Measurements from ENCODE around the gene PECR.

PECR gene

DNA sequence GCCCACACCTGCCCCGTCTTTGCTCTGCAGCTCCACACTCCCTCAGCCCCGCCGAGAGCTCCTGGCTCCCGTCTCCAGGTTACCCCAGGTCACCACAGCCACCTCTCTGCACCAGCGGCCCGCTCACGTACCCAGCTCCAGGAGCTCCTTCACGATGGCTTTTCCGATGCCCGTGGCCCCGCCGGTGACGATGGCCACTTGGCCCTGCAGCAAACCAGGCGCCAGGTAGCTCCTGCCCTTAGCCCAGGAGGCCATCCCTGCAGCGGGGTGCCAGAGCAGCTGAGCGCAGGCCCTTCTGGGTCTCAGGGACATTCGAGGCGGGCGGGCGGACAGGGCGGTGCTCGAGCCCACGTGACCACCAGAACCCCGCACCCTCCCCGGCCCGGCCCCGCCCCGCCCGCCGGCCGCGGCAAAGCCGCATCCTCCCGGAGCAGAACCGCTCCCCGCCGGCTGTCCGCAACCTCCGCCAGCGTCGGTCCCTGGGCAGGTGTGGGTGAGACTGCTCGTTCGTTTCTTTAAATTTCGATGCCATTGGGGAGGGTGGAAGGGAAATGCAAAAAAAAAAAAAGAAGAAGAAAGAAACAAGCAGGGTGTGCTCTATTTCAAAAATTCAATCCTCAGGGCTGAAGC lies at the start of gene PECR, which contains the start of gene TMEM169:
PECR (minus strand) TSS at position 323 of the 630 bp plus-strand sequence; CDS start at position 255, 68 bp downstream.
TMEM169 (plus strand) TSS at position 433 of the 630 bp plus-strand sequence. CDS start 14,045 bp downstream, outside the sequence.
- peak; percentile 83 for DNase-seq

DNA sequence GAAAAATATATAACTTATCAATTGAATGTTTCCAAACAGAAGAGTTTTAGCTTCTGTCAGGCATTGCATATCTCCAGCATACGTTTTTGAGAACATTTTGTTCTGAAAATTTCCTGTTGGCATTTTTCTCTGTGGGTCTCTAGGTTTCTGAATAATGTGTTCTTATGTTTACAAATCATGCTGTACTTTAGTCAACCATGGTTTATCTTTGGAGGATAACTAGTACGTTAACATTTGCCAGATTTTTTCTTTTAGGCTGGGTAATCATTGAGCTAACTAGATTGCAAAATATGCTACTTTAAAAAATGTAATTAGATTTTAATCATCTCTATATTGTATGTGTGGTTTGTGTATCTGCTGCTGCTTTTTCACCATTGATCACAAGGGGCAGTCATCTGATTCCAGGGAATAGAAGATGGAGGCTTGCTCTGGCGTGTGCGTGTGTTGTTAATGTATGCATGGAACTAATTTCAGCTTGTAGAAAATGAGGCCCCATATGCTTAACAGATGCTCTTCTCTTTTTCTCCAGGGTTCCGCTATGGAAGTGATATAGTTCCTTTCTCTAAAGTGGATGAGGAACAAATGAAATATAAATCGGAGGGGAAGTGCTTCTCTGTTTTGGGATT lies 48.9 kb upstream of the PECR start:
- DNase-seq: no peak

DNA sequence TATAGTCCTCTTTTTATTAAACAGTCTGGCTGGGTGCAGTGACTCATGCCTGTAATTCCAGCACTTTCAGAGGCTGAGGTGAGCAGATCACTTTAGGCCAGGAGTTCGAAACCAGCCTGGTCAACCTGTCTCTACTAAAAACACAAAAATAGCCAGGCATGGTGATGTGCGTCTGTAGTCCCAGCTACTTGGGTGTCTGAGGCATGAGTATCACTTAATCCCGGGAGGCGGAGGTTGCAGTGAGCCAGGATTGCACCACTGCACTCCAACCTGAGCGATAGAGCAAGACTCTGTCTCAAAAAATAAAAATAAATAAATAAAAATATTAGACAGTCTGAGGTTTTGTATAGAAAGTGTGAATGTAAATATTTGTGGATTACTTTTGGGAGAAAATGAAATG lies 45.3 kb upstream of the PECR start:
- no peak for DNase-seq

DNA sequence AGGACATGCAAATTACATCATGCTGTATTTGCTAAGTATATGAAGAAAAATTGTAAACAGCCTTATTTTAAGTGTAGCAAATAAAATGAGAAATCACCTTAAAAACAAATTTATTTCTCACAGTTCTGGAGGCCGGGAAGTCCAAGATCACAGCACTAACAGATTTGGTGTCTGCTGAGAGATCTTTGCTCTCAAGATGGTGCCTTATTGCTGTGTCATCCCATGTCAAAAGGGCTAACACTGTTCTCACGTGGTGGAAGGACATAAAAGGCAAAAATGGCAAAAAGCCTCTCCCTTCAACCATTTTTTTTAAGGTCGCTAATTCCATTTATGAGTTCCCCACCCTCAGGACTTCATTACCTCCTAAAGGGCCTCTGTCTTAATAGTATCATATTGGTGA lies 39.6 kb upstream of the PECR start:
- DNase-seq: no peak

DNA sequence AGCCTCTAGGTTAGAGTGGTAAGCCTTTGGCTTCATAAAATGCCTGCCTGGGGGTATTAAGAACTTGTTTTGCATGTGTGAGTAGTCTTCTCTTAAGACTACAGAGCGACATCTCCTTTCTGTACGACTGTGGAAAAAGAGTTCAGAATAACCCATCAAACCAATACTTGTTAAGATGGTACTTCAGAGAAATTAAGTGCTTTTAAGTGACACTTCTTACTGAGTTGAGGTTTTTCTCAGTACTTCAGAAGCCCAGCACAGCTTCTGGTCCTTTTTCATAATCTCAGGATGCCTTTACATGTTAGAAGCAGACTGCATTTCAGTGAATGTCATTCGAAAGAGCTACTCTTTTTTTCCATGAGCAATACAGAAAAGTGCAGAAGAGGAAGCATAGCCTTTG lies 38.4 kb upstream of the PECR start:
- no peak for DNase-seq

DNA sequence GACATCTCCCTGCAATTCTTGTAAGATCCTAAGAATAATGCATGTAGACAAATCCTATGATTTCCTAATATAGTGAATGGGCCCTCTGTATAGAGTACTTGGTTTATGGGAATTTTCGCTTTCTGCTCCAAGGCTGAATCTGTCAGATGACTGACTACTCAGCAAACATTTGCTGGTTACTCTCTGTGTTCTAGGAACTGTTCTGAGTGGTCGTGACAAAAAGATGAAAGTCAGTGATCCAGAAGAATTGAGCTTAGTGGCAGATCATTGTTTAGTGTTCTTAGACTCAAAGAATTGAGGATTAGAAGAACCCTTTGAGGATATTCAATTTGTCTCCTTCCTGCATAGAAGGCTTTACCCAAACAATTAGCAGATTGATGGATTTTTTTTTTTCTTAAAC lies 37.5 kb upstream of the PECR start:
- DNase-seq: no peak

DNA sequence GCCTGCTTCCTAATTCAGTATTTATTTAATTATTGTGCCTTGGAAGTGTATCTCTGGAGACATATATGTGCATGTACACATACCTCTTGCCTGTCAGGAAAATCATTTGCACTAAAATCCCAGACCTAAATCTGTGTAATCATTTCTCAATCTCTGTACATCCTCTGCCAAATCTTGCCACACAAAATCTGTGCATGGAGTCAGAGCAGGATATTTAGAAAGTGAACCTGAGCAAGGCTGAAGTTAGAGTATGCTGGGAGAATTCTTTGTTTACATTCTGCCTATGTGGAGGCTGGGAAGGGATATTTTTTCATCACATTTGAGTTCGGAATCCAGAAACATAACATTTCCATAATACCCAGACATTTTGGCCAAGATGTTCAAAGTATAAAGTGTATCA lies 36.9 kb upstream of the PECR start:
- no peak for DNase-seq

DNA sequence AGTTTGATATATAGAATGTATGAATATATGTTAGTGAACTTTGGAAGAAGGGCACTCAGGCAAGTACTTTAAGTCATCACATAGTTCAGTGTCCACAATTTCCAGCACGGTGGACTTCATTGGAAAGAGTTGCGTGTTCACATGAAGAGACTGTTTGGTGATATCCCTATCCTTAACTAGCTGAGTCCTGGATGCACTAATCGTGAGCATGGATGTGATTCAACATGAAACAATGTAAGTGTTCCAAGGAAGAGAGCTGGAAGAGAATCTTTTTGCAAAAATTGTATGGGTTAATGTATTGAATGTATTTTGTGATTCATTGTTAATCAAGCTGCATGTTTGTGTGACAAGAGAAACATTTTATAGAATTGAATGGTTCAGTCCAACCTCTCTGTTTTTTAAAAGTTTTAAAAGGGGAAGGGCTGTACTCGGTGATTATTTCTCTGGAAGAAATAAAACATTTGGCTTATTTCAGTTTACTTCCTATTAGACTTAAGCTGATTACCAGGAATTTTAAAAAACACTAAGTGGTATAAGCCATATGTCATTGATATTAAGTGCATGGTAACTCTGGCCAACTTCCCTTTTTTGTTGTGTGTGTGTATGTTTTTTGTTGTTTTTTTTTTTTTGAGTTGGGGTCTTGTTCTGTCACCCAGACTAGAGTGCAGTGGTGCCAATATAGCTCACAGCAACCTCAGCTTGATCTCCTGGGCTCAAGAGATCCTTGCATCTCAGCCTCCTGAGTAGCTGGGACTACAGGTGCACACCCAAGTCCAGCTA lies 36.1 kb upstream of the PECR start:
- DNase-seq: no peak

DNA sequence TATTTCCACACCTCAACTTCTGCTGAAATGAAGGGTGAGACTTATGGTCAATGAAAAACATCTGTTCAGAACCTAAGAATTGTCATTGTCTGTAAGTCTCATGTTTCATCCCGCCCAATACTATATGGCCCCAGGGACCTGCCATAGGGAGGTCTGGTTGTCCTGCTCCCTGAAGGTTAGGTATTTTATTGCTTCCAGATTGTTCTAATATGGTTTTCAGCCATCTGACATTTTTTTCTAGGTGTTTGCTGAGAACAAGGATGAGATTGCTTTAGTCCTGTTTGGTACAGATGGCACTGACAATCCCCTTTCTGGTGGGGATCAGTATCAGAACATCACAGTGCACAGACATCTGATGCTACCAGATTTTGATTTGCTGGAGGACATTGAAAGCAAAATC lies 34.8 kb upstream of the PECR start:
- no peak for DNase-seq

DNA sequence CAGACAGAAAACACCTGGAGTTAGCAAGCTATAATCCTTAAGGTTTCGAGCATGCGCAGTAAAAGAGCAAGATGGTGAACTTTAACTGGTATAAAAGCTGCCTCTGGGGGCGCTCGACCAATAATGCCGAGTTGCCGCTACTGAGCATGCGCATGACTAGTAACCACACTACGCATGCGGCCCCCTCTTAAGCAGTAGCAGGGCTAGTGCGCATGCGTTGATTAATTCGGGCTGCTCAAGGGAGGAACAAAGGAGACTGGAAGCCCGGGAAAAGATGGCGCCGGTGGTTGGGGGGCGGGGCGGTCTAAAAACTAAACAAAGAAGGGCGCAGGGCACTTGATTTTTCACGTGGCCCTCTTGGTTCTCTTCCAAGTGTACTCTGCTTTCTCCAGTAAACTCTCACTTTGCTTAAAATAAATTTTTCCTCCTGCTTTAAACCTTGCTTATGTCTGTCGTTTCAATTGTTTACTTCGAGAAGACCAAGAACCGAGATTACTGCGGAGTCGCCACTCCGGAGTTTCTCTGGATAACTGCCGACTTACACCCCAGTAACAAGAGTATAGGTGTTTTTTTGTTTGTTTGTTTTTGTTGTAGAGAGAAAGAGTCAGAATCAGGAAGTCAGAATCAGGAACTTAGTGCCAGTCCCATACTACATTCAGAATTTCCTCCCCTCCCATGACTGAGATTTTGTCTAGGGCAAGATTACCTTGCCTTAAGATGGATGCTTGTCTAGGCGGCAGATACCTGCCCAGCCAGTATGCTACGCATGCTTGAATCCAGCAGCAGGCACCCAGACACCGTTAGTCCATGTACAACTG lies 33.3 kb upstream of the PECR start:
- DNase-seq: peak; percentile 100

DNA sequence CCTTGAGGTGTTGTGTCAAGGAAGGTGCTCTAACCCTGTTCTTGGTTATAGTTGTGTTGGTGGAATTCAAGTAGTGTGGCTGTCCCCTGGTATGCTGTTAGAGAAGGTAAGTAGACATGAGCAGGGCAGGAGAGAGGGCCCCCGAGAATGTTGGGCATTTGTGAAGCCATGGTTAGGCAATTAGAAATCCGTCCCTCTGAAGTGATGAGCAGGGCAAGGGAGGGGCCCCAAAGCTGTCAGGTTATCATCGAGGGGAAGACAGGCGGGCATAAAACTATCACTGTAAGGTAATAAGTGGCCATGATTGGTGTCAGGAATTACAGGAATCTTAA lies 32.7 kb upstream of the PECR start:
- no peak for DNase-seq

DNA sequence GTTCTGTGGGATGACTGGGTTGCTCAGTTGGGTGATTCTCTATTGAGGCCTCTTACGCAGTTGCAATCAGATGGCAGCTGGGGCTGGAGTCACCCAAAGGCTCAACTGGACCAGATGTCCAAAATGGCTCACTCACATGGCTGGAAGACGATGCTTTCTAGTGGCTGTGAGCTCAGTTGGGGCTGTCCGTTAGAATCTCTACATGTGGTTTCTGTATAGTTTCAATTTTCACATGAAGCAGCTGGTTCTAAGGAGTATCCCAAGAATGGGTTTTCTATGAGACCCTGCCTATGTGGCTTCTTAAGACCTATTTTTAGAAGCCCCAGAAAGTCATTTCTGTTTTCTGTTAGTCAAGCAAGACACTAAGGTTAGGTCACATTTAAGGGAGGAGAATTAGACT lies 32.0 kb upstream of the PECR start:
- no peak for DNase-seq

DNA sequence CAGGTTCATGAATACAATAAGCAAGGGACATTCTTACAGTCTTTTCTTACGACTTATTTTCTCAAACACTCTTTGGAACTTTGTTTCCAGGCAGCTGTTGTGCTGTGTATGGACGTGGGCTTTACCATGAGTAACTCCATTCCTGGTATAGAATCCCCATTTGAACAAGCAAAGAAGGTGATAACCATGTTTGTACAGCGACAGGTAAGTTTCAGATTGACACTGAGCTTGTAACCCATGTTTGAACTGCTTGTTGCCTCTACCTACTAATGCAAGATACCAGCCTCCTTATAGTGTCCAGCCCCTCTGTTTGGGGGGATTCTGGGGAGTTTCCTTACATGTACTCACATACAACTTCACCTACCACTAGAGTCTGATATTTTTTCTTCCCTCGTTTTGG lies 31.3 kb upstream of the PECR start:
- no peak for DNase-seq

DNA sequence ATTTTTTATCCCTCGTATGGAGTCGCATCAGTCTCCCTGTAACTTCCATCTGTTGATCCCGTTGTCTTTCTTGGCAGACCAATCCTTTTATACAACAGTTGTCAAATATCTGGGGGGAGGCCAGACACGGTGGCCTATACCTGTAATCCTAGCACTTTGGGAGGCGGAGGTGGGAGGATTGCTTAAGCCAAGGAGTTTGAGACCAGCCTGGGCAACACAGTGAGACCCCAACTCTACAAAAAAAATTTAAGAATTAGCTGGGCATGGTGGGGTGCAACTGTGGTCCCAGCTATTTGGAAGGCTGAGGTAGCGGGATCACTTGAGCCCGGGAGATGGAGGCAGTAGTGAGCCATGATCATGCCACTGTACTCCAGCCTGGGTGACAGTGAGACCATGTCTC lies 29.5 kb upstream of the PECR start:
- no peak for DNase-seq

DNA sequence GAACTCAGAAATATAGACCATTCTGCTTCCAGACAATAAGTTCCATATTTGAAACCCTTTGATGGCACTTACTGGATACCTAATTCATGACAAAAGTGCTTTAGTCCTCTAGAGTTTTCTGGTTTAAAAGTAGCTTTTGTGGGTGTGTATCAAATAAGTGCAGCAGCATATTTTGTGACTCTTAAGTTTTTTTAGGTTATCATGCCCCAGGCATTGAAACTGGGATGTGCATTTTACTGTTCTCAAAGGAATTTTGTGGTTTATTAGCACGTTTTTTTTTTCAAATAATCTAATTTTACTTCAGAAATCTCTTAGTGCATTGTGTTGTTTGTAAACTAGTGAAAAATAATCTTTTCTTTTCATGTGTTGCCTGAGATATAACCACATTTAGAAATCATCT lies 29.0 kb upstream of the PECR start:
- no peak for DNase-seq

DNA sequence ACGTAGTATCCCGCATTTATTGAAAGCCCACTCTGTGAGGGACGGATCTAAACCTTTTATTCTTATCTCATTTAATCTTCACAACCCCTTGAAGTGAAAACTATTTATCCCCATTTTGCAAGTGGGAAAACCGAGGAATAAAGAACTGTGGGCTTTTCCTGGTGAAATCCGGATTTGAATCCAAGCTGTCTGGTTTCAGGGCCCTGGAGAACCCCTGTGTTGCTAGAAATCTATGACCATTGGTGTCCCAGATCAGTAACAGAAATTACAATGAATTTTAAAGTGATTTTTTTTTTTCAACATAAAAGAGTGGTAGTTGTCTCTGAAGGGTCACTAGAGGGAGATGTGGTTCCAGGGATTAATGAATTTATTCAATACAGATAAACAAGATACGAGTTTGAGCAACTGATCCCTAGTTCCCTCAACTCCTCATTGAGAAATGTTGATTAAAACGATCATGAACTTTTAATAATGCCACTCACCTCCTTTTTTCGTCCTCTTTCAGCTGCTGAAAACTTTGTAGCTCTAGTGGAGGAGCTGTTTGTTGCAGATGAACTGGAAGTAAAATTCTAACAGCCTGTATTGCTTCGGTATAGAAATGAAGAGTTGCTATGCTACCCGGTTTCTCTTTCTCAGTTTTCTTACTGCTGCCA lies 28.5 kb upstream of the PECR start:
- DNase-seq: peak; percentile 83

DNA sequence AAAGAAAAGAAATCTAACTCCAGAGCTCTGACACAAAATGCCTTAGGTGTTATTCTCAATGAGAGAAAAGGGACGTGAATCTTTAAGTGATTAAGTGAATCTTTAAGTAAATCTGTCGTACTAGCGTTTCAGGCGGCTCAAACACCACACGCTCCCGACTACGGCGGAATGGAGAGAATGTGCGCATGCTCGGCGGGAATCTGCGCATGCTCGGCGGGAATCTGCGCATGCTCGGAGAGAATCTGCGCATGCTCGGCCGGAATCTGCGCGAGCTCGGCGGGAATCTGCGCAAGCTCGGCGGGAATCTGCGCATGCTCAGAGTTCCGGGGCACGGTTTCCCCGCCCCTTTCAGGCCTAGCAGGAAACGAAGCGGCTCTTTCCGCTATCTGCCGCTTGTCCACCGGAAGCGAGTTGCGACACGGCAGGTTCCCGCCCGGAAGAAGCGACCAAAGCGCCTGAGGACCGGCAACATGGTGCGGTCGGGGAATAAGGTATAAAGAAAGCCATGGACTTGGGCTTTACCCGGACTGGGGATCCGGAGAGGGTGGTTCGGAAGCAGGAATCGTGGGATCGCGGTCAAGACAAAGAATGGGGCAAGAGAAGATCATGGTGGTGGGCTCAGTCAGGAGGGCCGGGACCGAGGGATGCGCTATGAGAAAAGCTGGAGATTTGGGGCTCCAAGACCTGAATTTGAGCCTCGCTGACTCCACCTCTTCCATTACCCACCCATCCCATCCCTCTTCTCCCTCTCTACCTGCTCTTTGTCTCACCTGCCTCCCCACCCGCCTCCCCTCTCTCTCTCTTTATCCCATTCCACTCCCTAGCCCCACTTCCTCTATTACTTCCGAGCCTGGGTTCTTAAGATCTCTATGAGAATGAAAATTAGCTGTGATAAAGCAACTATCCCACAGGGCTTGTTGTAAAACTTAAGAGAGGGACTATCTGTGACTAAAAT lies 27.6 kb upstream of the PECR start, which contains the start of gene XRCC5:
XRCC5 (plus strand) TSS at position 382 of the 955 bp plus-strand sequence; CDS start at position 471, 89 bp downstream.
- peak; percentile 99 for DNase-seq

DNA sequence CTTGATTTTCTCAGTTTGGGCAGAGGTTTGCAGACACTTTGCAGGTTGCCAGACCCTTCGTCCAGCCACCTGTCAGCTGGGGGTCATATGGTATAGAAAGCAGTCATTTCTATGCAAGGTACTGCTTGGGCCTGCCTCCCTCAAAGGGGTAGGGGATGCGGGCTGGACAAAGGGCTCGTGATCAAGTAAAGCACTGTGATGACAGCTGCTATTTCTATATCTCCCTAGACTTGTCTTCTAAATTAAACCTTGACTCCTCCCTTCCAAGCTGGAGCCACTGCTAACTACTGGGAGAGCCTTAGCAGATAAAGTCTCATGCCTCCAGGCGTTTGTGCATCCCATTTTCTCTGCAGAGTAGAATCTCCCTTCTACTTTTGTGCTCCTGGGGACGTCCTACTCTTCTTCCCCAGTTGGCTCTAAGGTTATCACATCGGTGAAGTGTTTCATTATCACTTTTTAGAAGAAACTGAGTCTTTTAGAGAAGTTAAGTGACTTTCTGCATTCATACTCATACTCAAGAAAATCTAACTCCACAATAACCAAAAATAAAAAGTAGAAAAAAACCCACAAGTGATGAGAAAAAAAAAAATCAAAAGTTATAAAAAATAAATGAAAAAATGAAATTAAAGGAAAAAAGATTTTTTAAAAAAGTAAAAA lies 26.8 kb upstream of the PECR start:
- peak; percentile 63 for DNase-seq

DNA sequence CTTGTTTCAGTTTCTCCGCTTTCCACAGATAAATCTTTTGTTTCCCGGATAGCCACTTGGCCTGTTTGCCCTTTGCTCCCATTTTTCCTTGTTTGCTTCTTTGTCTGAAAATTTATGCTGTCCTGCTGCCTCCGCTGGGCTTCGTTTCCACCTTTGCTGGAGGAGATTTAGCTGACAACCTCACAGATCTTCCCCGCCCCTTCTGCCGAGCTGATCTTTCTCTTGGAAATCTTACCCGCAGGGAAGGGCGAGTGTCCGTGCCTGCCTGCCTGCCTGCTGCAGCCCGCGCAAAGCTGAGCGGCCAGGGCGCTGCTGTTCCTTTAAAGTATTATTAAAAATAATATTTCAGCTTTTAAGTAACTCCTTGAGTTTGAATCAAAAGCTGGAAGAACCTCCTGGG lies 26.2 kb upstream of the PECR start:
- DNase-seq: no peak

DNA sequence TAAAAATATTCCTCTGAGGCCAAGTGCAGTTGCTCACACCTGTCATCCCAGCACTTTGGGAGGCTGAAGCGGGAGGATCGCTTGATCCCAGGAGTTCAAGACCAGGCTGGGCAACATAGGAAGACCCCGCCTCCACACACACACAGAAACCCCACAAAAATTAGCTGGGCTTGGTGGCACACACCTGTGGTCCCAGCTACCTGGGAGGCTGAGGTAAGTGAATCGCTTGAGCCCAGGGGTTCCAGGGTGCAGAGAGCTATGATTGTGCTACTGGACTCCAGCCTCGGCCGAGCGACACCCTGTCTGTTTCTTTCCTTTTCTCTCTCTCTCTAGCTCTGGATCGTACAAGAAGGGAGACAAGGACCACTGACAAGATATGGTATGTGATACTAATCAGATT lies 25.7 kb upstream of the PECR start:
- no peak for DNase-seq

DNA sequence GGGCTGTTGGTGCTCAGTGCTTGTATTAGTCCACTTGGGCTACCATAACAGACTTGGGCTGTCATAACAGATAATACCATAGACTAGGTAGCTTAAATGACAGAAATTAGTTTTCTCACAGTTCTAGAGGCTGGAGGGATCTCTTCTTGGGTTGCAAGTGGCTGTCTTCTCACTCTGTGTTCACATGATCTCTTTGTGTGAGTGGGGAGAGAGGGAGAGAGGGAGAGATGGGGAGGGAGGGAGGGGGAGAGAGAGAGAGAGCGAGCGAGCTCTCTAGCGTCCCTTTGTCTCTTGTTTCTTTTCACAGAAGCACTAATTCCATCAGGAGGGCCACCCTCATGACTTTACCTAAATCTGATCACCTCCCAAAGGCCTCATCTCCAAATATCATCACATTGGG lies 23.1 kb upstream of the PECR start:
- no peak for DNase-seq
